GM23338 (cell line): ENCODE data around the gene ETV4. TPM values are rescaled to one million over a fixed set of nuclear protein-coding genes. Genes with fewer than 3 reads are reported as not detected.

Experiments
- ATAC-seq: fragments of 200-7000 bp; cut with Tn5 transposase; 3 replicates; pipeline ENCODE4 v1.9.1; 2020
- DNase-seq: peaks from one replicate; pipeline ENCODE4 v3.0.0-alpha.2; 2015; ENCODE audit warnings: low spot score
- H2AFZ ChIP-seq: fragments of 200-600 bp; sonication (generic); 2 replicates; pipeline ENCODE4 v1.8.0; 2016; ENCODE audit warnings: antibody characterized with exemption, mild to moderate bottlenecking, moderate library complexity
- H3F3A ChIP-seq: fragments of 200-600 bp; sonication (generic); replicated peaks from 2 replicates; pipeline ENCODE4 v1.8.0; 2017; ENCODE audit warnings: antibody characterized with exemption, mixed run types, low read depth
- H3K27ac ChIP-seq: fragments of 200-600 bp; sonication (generic); 2 replicates; pipeline ENCODE4 v1.6.1; 2016; ENCODE audit warnings: low read depth
- H3K27me3 ChIP-seq: fragments of 200-600 bp; sonication (generic); 2 replicates; pipeline ENCODE4 v1.8.0; 2016; ENCODE audit warnings: mild to moderate bottlenecking, mixed run types, moderate library complexity; ENCODE audit not compliant: insufficient read depth
- H3K36me3 ChIP-seq: fragments of 200-600 bp; sonication (generic); 2 replicates; pipeline ENCODE4 v1.8.0; 2016; ENCODE audit warnings: mild to moderate bottlenecking; ENCODE audit not compliant: insufficient read depth
- H3K4me1 ChIP-seq: fragments of 200-600 bp; sonication (generic); 2 replicates; pipeline ENCODE4 v1.8.0; 2016; ENCODE audit warnings: mild to moderate bottlenecking, moderate library complexity; ENCODE audit not compliant: insufficient read depth
- H3K4me2 ChIP-seq: fragments of 200-600 bp; sonication (generic); 2 replicates; pipeline ENCODE4 v1.7.1; 2017; ENCODE audit warnings: mixed run types
- H3K4me3 ChIP-seq: fragments of 200-600 bp; sonication (generic); 2 replicates; pipeline ENCODE4 v1.6.1; 2016; ENCODE audit warnings: mixed run types
- H3K79me2 ChIP-seq: fragments of 200-600 bp; sonication (generic); replicated peaks from 2 replicates; pipeline ENCODE4 v1.8.0; 2017; ENCODE audit warnings: mild to moderate bottlenecking; ENCODE audit not compliant: insufficient read depth
- H3K9me2 ChIP-seq: fragments of 200-600 bp; sonication (generic); 2 replicates; pipeline ENCODE4 v1.8.0; 2017; ENCODE audit not compliant: insufficient read depth
- H4K20me1 ChIP-seq: fragments of 200-600 bp; sonication (generic); replicated peaks from 2 replicates; pipeline ENCODE4 v1.8.0; 2017; ENCODE audit warnings: mild to moderate bottlenecking; ENCODE audit not compliant: insufficient read depth
- H3K27ac Mint-ChIP-seq: 2 replicates; pipeline ENCODE4 v1.8.0; 2020; ENCODE audit warnings: inconsistent platforms, mild to moderate bottlenecking, moderate library complexity, mixed read lengths
- H3K27me3 Mint-ChIP-seq: 3 replicates; pipeline ENCODE4 v1.8.0; 2022; ENCODE audit warnings: low read depth, mild to moderate bottlenecking, moderate library complexity, mixed read lengths, inconsistent platforms; ENCODE audit not compliant: insufficient read depth, poor library complexity
- H3K36me3 Mint-ChIP-seq: 3 replicates; pipeline ENCODE4 v1.8.0; 2021; ENCODE audit warnings: low read depth, mild to moderate bottlenecking, inconsistent platforms, moderate library complexity, mixed read lengths
- H3K4me1 Mint-ChIP-seq: 3 replicates; pipeline ENCODE4 v1.8.0; 2020; ENCODE audit warnings: mild to moderate bottlenecking, inconsistent platforms, mixed read lengths
- H3K4me3 Mint-ChIP-seq: 3 replicates; pipeline ENCODE4 v1.8.0; 2021; ENCODE audit warnings: moderate library complexity, mild to moderate bottlenecking, inconsistent platforms, mixed read lengths
- H3K9me3 Mint-ChIP-seq: 3 replicates; pipeline ENCODE4 v1.8.0; 2020; ENCODE audit warnings: moderate library complexity, mild to moderate bottlenecking, inconsistent platforms, mixed read lengths
- CREB1 ChIP-seq: fragments of 250-450 bp; sonication (Bioruptor Pico); IDR thresholded peaks from 2 replicates; pipeline ENCODE4 v1.5.0; 2020; ENCODE audit warnings: low read depth, mild to moderate bottlenecking, moderate library complexity
- EZH2 ChIP-seq: fragments of 200-600 bp; sonication (generic); IDR thresholded peaks from one replicate; pipeline ENCODE4 v1.8.0; 2017; ENCODE audit warnings: antibody characterized with exemption, mild to moderate bottlenecking, low read depth; ENCODE audit not compliant: unreplicated experiment
- NANOG ChIP-seq: IDR thresholded peaks from 2 replicates; pipeline ENCODE4 v1.6.1; 2016; ENCODE audit warnings: antibody characterized with exemption, borderline replicate concordance
- ZNF114 ChIP-seq: fragments of 250-450 bp; sonication (Bioruptor Pico); IDR thresholded peaks from 2 replicates; pipeline ENCODE4 v1.5.0; 2020; ENCODE audit warnings: mild to moderate bottlenecking, moderate library complexity
- ZNF331 ChIP-seq: fragments of 250-450 bp; sonication (Bioruptor Pico); IDR thresholded peaks from 2 replicates; pipeline ENCODE4 v1.5.0; 2020; ENCODE audit warnings: low read depth, mild to moderate bottlenecking, moderate library complexity
- polyA plus RNA-seq: library from polyadenylated mRNA; unstranded; fragments of >200 nt; fragmentation: Nextera tagmentation; extraction: Ambion mirVana; gene quantifications from 2 replicates; pipeline ENCODE4 v1.2.1, GENCODE V29; 2016
- total RNA-seq: library from RNA; depleted of rRNA; stranded (reverse); fragments of >200 nt; shearing (Covaris generic); gene quantifications from 2 replicates; pipeline ENCODE4 v1.2.3, GENCODE V29; 2014
- TF ChIP-seq, protein P1 (sequence below): IDR thresholded peaks from one replicate; pipeline ENCODE4 v1.6.1; 2018; ENCODE audit warnings: antibody characterized with exemption; ENCODE audit not compliant: unreplicated experiment
- TF ChIP-seq, protein P2 (sequence below): IDR thresholded peaks from 2 replicates; pipeline ENCODE4 v1.6.1; 2016; ENCODE audit warnings: antibody characterized with exemption

Gene ETV4
- total and polyA plus RNA-seq, 2 experiments from 2014 or later: 97.2 to 149 TPM

DNA sequence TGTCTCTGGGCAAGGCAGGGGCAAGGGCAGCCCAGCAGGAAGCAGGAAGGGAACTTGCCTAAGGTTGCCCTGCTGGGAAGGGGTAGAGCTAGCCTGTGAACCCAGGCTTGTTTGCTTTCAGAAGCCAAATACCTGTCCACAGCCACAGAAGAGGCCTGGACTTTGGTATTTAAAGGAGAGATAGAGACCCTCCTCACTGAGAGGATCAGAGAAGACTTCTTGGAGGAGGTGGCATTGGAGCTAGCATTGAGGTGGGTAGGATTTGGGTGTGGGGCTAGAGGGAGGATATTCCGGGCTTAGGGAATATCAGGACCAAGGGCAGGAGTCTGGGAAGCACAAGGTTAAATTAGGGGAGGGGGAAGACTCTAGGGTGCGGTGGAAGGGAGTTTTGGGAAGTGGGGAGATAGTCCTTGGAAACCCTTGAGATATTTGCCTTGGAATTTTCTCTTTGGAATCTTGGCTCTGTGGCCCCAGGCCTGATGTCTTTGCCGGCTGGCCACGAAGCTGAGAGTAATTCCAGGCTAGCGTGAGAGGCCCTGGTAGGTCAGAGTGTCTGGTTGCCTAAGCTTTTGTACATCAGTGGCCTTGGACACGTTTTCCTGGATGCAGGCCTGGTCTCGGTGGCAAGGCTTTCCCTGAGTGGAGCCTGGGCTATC is 13.1 kb upstream of the ETV4 start (continued):
- TF ChIP-seq, protein P1, sequence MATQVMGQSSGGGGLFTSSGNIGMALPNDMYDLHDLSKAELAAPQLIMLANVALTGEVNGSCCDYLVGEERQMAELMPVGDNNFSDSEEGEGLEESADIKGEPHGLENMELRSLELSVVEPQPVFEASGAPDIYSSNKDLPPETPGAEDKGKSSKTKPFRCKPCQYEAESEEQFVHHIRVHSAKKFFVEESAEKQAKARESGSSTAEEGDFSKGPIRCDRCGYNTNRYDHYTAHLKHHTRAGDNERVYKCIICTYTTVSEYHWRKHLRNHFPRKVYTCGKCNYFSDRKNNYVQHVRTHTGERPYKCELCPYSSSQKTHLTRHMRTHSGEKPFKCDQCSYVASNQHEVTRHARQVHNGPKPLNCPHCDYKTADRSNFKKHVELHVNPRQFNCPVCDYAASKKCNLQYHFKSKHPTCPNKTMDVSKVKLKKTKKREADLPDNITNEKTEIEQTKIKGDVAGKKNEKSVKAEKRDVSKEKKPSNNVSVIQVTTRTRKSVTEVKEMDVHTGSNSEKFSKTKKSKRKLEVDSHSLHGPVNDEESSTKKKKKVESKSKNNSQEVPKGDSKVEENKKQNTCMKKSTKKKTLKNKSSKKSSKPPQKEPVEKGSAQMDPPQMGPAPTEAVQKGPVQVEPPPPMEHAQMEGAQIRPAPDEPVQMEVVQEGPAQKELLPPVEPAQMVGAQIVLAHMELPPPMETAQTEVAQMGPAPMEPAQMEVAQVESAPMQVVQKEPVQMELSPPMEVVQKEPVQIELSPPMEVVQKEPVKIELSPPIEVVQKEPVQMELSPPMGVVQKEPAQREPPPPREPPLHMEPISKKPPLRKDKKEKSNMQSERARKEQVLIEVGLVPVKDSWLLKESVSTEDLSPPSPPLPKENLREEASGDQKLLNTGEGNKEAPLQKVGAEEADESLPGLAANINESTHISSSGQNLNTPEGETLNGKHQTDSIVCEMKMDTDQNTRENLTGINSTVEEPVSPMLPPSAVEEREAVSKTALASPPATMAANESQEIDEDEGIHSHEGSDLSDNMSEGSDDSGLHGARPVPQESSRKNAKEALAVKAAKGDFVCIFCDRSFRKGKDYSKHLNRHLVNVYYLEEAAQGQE: no peak

DNA sequence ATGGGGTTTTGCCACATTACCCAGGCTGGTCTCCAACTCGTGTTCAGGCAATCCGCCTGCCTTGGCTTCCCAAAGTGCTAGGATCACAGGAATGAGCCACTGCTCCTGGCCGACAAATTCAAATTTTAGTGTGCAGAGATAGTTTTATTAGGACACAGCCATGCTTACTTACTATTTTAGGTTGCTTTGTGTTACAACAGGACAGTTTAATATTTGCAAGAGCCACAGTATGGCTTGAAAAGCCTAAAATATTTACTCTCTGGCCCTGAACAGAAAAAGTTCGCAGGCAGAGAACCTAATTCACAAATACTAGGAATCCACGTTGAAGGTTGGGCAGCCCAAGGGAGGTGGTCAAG is 12.6 kb upstream of the ETV4 start:
- peaks cover 53% of the 10 kb centered on the region for H3K4me1 Mint-ChIP-seq
- Histone ChIP-seq H3F3A (no peaks in the 10 kb centered on the region), H3K27me3 (no peaks in the 10 kb centered on the region), H3K79me2 (no peaks in the 10 kb centered on the region), H3K27ac (no peak overlapping the region), H3K4me2 (no peak overlapping the region), H2AFZ (no peak overlapping the region), H3K4me1 (peaks cover 46% of the 10 kb centered on the region), H3K4me3 (no peak overlapping the region), H3K9me2 (no peaks in the 10 kb centered on the region), H3K36me3 (no peaks in the 10 kb centered on the region), H4K20me1 (no peaks in the 10 kb centered on the region)
- no peaks in the 10 kb centered on the region for H3K36me3 Mint-ChIP-seq
- TF ChIP-seq, protein P2, sequence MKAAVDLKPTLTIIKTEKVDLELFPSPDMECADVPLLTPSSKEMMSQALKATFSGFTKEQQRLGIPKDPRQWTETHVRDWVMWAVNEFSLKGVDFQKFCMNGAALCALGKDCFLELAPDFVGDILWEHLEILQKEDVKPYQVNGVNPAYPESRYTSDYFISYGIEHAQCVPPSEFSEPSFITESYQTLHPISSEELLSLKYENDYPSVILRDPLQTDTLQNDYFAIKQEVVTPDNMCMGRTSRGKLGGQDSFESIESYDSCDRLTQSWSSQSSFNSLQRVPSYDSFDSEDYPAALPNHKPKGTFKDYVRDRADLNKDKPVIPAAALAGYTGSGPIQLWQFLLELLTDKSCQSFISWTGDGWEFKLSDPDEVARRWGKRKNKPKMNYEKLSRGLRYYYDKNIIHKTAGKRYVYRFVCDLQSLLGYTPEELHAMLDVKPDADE: no peak
- TF ChIP-seq NANOG (no peak), ZNF114 (CRISPR knock-in tag) (no peak), EZH2 (no peak), CREB1 (CRISPR knock-in tag) (no peak), ZNF331 (CRISPR knock-in tag) (no peak)
- TF ChIP-seq, protein P1: no peak
- ATAC-seq (no peak), DNase-seq (no peak)
- peaks cover 15% of the 10 kb centered on the region for H3K27me3 Mint-ChIP-seq
- no peak overlapping the region for H3K27ac Mint-ChIP-seq
- H3K9me3 Mint-ChIP-seq: no peaks in the 10 kb centered on the region
- H3K4me3 Mint-ChIP-seq: no peak overlapping the region
